ENCODE data around the gene CTXN1.

DNA sequence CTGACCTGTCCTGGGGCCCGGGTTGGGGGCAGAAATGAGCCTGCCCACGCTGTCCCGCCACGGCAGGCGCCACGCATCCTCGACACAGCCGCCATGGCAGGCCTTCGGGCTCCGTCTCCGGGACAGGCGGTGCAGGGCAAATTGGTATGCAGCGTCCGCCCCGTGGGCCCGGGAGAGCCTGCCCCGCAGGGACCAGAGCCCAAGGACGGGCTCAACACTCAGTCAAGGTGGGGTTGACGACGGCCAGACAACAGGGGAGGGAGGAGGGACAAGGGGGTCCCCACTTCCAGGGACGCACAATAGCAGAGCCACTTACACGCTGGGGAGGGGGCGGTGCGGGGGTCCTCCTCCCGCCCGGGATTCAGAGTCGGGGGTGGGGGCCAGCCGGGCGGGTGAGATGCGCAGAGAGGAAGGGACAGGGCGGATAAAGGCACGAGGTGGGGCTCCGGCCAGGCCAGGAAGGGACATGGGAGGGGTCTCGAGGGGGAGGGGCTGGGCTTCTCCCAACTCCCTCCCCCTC is 1.2 kb downstream of the CTXN1 start:
- TF ChIP-seq, protein P1, sequence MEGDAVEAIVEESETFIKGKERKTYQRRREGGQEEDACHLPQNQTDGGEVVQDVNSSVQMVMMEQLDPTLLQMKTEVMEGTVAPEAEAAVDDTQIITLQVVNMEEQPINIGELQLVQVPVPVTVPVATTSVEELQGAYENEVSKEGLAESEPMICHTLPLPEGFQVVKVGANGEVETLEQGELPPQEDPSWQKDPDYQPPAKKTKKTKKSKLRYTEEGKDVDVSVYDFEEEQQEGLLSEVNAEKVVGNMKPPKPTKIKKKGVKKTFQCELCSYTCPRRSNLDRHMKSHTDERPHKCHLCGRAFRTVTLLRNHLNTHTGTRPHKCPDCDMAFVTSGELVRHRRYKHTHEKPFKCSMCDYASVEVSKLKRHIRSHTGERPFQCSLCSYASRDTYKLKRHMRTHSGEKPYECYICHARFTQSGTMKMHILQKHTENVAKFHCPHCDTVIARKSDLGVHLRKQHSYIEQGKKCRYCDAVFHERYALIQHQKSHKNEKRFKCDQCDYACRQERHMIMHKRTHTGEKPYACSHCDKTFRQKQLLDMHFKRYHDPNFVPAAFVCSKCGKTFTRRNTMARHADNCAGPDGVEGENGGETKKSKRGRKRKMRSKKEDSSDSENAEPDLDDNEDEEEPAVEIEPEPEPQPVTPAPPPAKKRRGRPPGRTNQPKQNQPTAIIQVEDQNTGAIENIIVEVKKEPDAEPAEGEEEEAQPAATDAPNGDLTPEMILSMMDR (IDR thresholded peaks at IDR 0.05), result no peak
- TF ChIP-seq POLR2AphosphoS5 (IDR thresholded peaks at IDR 0.05; ENCODE audit: insufficient read depth in 1 of 2, low read depth in 1 of 2), result no peak
- TF ChIP-seq POLR2A (IDR thresholded peaks at IDR 0.05), result no peak

Data from vagina (tissue), 2 donors.